HPDE6-E6E7 (cell line): ENCODE data around the gene HNRNPK.
A peak's percentile ranks its signal among the peaks of the same experiment; 100 is the strongest.

Source experiments
- DNase-seq: peaks from one replicate; pipeline ENCODE4 v3.0.0; 2011; ENCODE audit warnings: missing footprints; ENCODE audit errors: extremely low spot score

Gene HNRNPK

DNA sequence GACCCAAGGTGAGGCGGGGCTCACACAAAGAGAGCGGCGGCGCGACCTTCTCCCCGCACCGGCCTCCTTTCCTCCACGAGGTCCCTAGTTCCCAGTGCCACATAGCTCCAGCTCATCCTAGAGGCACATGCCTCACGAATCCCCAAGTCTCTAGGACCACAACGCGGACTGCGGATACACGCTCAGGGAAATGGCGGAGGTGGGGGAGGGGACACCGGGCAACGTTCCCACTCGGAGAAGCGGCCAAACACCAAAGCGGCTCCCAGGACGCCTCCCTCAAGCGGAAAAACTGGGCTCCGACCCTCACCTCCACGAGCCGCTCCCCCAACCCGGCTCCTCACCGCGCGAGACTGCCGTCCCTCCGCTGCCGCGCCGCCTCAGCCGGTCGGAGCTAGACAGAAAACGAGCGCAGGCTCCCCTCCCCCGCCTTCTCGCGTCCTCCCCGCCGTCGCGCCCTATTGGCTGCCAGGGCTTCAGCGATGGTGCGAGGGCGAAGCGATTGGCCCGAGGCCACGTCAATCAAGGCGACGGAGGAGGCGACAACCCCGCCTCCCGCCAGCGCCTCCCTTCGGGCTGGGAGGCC is at the start of gene HNRNPK:
Gene HNRNPK (minus strand): TSS at position 404 of the 583 bp plus-strand sequence. CDS start 1,963 bp downstream, outside the sequence.
- peak; percentile 97 for DNase-seq

DNA sequence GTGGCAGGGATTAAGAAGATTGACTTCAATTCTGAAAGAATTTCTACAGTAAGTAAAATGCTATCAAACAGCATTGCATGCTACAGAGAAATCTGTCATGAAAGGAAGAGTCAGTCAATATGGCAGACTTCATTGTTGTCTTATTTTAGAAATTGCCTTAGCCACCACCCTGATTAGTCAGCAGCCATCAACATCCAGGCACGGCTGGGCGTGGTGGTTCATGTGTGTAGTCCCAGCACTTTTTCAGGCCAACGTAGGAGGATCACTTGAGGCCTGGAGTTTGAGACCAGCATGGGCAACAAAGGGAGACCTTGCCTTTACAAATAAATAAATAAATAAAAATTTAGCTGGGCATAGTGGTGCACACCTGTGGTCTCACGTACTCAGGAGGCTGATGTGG is 47.2 kb upstream of the HNRNPK start:
- no peak for DNase-seq

DNA sequence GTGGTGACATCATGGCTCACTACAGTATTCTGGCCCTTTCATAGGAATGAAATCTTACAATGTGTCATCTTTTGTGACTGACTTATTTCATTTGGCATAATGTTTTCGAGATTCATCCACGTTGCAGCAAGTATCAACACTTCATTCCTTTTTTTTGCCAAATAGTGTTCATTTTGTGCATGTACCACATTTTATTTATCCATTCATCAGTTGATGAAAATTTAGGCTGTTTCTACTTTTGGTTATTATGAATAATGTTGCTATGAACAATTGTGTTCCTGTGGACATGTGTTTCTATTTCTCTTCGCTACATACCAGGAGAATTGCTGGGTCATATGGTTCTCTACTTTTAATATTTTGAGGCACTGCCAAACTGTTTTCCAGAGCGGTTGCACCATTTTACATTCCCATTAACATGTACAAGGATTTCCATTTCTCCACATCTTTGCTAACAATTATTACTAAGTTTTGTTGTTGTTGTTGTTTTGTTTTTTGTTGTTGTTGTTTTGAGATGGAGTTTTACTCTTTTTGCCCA is 44.1 kb upstream of the HNRNPK start:
- DNase-seq: no peak

DNA sequence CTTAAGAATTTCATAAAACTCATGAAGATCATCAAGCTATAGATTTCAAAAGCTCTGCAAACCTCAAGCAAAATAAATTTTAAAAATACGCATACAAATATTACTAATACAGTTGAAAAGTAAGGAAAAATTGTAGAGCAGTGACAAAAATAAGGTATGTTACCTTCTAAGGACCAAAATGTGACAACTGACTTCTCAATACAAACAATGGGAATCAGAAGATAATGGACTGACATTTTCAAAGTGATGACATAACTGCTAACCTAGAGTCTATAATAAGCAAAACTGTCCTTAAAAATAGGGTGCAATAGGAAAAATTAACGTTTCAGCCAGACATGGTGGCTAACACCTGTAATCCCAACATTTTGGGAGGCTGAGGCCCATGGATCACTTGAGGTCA is 27.6 kb upstream of the HNRNPK start:
- DNase-seq: no peak

- DNase-seq: no peak
Measured at GRCh38 chr9:84003246-84003645, 23.2 kb upstream of the HNRNPK start.

DNA sequence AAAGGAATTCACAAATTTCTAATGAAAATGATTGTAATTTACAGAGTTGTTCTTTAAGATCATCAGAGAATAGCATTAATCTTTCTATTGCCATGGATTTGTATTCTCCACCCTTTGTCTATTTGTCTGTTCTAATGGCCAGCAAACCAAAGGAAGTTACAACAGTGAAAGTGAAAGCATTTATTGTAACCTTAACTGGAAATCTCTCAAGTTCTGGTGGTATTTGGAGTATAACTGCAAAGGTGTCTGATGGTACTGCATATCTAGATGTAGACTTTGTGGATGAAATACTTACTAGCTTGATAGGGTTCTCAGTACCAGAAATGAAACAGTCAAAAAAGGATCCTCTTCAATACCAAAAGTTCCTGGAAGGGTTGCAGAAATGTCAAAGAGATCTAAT is 22.3 kb upstream of the HNRNPK start:
- DNase-seq: no peak

DNA sequence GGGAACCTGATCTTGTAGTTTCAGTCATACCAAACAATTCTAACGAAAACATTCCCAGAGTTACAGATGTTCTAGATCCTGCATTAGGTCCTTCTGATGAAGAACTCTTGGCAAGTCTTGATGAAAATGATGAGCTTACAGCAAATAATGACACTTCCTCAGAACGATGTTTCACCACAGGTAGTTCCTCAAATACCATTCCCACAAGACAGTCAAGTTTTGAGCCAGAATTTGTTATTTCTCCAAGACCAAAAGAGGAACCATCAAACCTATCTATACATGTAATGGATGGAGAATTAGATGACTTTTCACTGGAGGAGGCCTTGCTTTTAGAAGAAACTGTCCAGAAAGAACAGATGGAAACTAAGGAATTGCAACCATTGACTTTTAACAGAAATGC is 21.6 kb upstream of the HNRNPK start:
- DNase-seq: no peak

- no peak for DNase-seq
Measured at GRCh38 chr9:84000186-84000585, 20.2 kb upstream of the HNRNPK start.

GRCh38 chr9:83999141-83999918 is 19.3 kb upstream of the HNRNPK start:
- no peak for DNase-seq

GRCh38 chr9:83996126-83996525 is 16.1 kb upstream of the HNRNPK start:
- no peak for DNase-seq

- no peak for DNase-seq
Measured at GRCh38 chr9:83992901-83993300, 12.9 kb upstream of the HNRNPK start.

GRCh38 chr9:83992407-83992806 is 12.4 kb upstream of the HNRNPK start:
- no peak for DNase-seq

GRCh38 chr9:83991355-83991754 is 11.3 kb upstream of the HNRNPK start:
- DNase-seq: no peak

- no peak for DNase-seq
Measured at GRCh38 chr9:83988411-83988810, 8.4 kb upstream of the HNRNPK start.

GRCh38 chr9:83987402-83987791 is 7.4 kb upstream of the HNRNPK start:
- DNase-seq: no peak

DNA sequence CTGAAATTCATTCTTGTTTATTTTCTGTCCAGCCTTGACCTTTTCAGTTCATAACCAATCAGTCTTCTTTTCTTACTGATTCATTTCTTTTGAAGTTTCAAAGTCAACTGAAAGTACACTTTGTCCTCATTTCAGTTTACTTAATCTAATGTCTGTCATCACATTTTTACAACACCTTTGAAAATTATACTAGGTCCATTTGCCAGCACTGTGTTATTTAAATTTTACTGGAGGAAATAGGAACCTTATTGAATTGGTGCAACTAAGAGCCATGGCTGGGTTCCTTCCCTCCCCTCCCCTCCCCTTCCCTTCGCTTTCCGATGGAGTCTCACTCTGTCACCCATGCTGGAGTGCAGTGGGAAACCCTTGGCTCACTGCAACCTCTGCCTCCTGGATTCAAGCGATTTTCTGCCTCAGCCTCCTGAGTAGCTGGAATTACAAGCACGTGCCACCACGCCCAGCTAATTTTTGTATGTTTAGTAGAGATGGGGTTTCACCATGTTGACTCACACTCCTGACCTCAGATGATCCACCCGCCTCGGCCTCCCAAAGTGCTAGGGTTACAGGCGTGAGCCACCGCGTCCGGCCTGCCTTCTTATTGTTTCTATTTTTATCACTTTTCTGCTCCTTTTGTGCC is 6.9 kb upstream of the HNRNPK start:
- DNase-seq: no peak

- DNase-seq: no peak
Measured at GRCh38 chr9:83986195-83986594, 6.2 kb upstream of the HNRNPK start.

GRCh38 chr9:83981126-83981871 is 1.3 kb upstream of the HNRNPK start:
- DNase-seq: no peak

GRCh38 chr9:83980395-83981125 is 545 bp upstream of the HNRNPK start, which contains the start of gene RMI1:
TSS of gene RMI1 (plus strand) at chr9:83980805. CDS start at chr9:84000987, 20,182 bp downstream.
- DNase-seq: peak; percentile 86

DNA sequence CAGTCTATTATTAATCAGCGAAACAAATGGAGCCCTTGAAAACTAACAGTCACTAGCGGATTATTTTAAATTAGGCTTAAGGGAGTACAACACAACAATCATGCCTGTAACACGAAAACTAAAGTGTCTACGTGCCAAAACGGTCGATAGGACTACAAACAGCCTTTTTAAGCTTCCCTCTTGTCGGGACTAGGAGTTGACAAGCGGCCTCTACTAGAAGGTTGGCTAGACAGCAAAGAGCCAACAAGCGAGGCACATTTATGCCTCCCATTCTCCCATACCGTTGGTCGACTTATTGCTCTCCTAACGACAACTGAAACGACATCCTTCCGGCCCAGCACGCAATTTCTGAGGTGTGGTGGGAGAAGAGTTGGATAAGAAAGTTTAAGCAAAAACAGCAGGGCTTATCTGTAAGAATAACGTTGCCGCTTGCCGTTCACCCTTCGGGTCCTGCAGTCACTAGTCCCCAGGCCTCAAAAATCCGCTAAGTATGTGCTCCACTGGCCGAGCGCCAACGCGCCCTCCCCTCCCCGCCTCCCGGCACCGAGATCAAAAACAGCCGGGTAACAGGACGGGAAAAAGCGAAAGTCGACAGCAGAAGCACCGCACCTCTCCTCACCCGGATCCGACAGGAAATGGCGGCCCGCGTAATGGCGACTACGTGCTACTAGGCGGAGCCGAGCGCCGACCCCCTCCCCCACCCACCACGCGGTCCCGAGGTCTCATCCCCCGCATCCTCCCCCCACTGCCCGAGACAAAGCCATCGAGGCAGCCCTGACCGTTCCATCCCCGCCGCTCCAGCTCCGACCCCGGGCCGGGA is 813 bp downstream of the HNRNPK start:
- peak; percentile 62 for DNase-seq
